HG02759 (cell line): ENCODE measurements around the gene RSKR.
"Not testable (repeated sequence)": the region's sequence is repeated elsewhere in the genome, so short reads cannot be mapped to it uniquely, and the experiment has no call there.

Experiments used
- ATAC-seq: cut with Tn5 transposase; IDR thresholded peaks from one replicate; pipeline ENCODE4 v1.9.1; 2021; ENCODE audit warnings: mild to moderate bottlenecking, moderate library complexity; ENCODE audit not compliant: unreplicated experiment

The RSKR gene

GRCh38 chr17:28613931-28614381, at the start of gene RSKR:
TSS of gene RSKR (minus strand) at chr17:28614185. CDS start at chr17:28614161, 24 bp downstream.
- ATAC-seq = no peak

- no peak for ATAC-seq
Observed at GRCh38 chr17:28663723-28664122, 49.7 kb upstream of the RSKR start.

GRCh38 chr17:28662527-28662829, 48.5 kb upstream of the RSKR start:
- ATAC-seq = peak; percentile 7

- peak; percentile 87 for ATAC-seq
Observed at GRCh38 chr17:28661635-28662526, 47.9 kb upstream of the RSKR start, which contains the start of the genes SDF2 and SUPT6H. TSS of gene SDF2 (minus strand) at chr17:28661906. CDS start at chr17:28661876, 30 bp downstream. TSS of gene SUPT6H (plus strand) at chr17:28662205. CDS start at chr17:28673402, 11,197 bp downstream.

- not testable (repeated sequence) for ATAC-seq
Observed at GRCh38 chr17:28659497-28659881, 45.5 kb upstream of the RSKR start.

GRCh38 chr17:28658766-28659496, 44.9 kb upstream of the RSKR start:
- ATAC-seq = not testable (repeated sequence)

- ATAC-seq = not testable (repeated sequence)
Observed at GRCh38 chr17:28658342-28658741, 44.4 kb upstream of the RSKR start.

- ATAC-seq = no peak
Observed at GRCh38 chr17:28657756-28658155, 43.8 kb upstream of the RSKR start.

GRCh38 chr17:28655160-28655559, 41.2 kb upstream of the RSKR start:
- no peak for ATAC-seq

GRCh38 chr17:28648698-28649097, 34.7 kb upstream of the RSKR start:
- no peak for ATAC-seq

- no peak for ATAC-seq
Observed at GRCh38 chr17:28646039-28646754, 32.2 kb upstream of the RSKR start.

- ATAC-seq = no peak
Observed at GRCh38 chr17:28645576-28645939, 31.6 kb upstream of the RSKR start.

GRCh38 chr17:28644787-28645575, 31.0 kb upstream of the RSKR start, which contains the start of gene BLTP2:
TSS of gene BLTP2 (minus strand) at chr17:28645158. CDS start at chr17:28645056, 102 bp downstream.
- ATAC-seq = peak; percentile 96

GRCh38 chr17:28643983-28644786, 30.2 kb upstream of the RSKR start:
- peak; percentile 8 for ATAC-seq

- no peak for ATAC-seq
Observed at GRCh38 chr17:28641579-28641978, 27.6 kb upstream of the RSKR start.

- ATAC-seq = no peak
Observed at GRCh38 chr17:28635506-28635905, 21.5 kb upstream of the RSKR start.

- no peak for ATAC-seq
Observed at GRCh38 chr17:28634206-28634865, 20.4 kb upstream of the RSKR start.

GRCh38 chr17:28626818-28627217, 12.8 kb upstream of the RSKR start:
- ATAC-seq = no peak

- ATAC-seq = no peak
Observed at GRCh38 chr17:28624148-28624547, 10.2 kb upstream of the RSKR start.
